Activated B cell treated with CpG ODN at 0.5 μM for 24 hours (primary cell): ENCODE data around the gene RSBN1. TPM values are rescaled to one million over a fixed set of nuclear protein-coding genes. Genes with fewer than 3 reads are reported as not detected.

ENCODE experiments used
- ATAC-seq: fragments of 200-7000 bp; cut with Tn5 transposase; one replicate; pipeline ENCODE4 v1.10.0; 2021; ENCODE audit warnings: low read depth, mild to moderate bottlenecking, moderate library complexity
- CTCF ChIA-PET: fragments of 350-600 bp; sonication (Branson Sonifier 250); formaldehyde crosslinking; loops from one replicate; lab custom pipeline; 2021; ENCODE audit warnings: antibody characterized with exemption; lab: Charles Lee
- POLR2A ChIA-PET: fragments of 350-600 bp; sonication (Branson Sonifier 250); formaldehyde crosslinking; loops from one replicate; lab custom pipeline; 2021; ENCODE audit warnings: antibody characterized with exemption; lab: Charles Lee
- DNase-seq: peaks from one replicate; pipeline ENCODE4 v3.0.0; 2022
- H3K27ac Mint-ChIP-seq: one replicate; pipeline ENCODE4 v1.8.0; 2020; ENCODE audit warnings: mixed read lengths
- H3K27me3 Mint-ChIP-seq: one replicate; pipeline ENCODE4 v1.8.0; 2021; ENCODE audit warnings: mixed read lengths
- H3K36me3 Mint-ChIP-seq: one replicate; pipeline ENCODE4 v1.8.0; 2021; ENCODE audit warnings: low read depth, mixed read lengths
- H3K4me1 Mint-ChIP-seq: one replicate; pipeline ENCODE4 v1.8.0; 2021; ENCODE audit warnings: mixed read lengths
- H3K4me3 Mint-ChIP-seq: one replicate; pipeline ENCODE4 v1.8.0; 2020; ENCODE audit warnings: mild to moderate bottlenecking, mixed read lengths
- H3K9me3 Mint-ChIP-seq: one replicate; pipeline ENCODE4 v1.8.0; 2020; ENCODE audit warnings: mixed read lengths
- CTCF ChIP-seq: fragments of 200-600 bp; IDR thresholded peaks from one replicate; pipeline ENCODE4 v1.8.0; 2022; ENCODE audit warnings: antibody characterized with exemption, mild to moderate bottlenecking
- intact Hi-C: fragments of 100-400 bp; cut with micrococcal nuclease; formaldehyde crosslinking; loops from one replicate; pipeline ENCODE4 v1.15.1; 2024
- total RNA-seq: library from RNA; stranded (reverse); gene quantifications from 2 replicates; pipeline ENCODE4 v1.2.3, GENCODE V29; 2022

RSBN1 gene
- total RNA-seq, 1 donor from 2014 or later, result 29.1 TPM

GRCh38 chr1:113793878-113794834, 18.1 kb downstream of the RSBN1 start:
- ChIA-PET CTCF (no interaction called here), POLR2A (no interaction called here)
- Mint-ChIP-seq H3K27me3 (no peaks in the 10 kb centered on the region), H3K36me3 (peaks cover 66% of the 10 kb centered on the region), H3K9me3 (no peaks in the 10 kb centered on the region), H3K4me1 (peaks cover 27% of the 10 kb centered on the region), H3K27ac (no peak overlapping the region), H3K4me3 (no peak overlapping the region)
- no peak for TF ChIP-seq CTCF
- no peak for ATAC-seq
- intact Hi-C loops, result loop anchor here (1.0 kb wide), 1 partner anchor 11 kb away; no protein-coding TSS in a partner anchor
- DNase-seq, result no peak

GRCh38 chr1:113792986-113793385, 19.3 kb downstream of the RSBN1 start:
- no peak overlapping the region for H3K4me3 Mint-ChIP-seq
- intact Hi-C loops, result loop anchor here (1.0 kb wide), 1 partner anchor 10 kb away; no protein-coding TSS in a partner anchor
- ATAC-seq, result no peak
- CTCF ChIA-PET, result no interaction called here
- no peaks in the 10 kb centered on the region for H3K9me3 Mint-ChIP-seq
- H3K27me3 Mint-ChIP-seq, result no peaks in the 10 kb centered on the region
- POLR2A ChIA-PET, result interaction anchor here (1.4 kb wide), 1 partner anchor 33 kb away, joined by 3 read pairs; the partner anchor contains the start of gene PHTF1
- peaks cover 73% of the 10 kb centered on the region for H3K36me3 Mint-ChIP-seq
- TF ChIP-seq CTCF, result no peak
- H3K27ac Mint-ChIP-seq, result no peak overlapping the region
- peaks cover 23% of the 10 kb centered on the region for H3K4me1 Mint-ChIP-seq
- no peak for DNase-seq

- TF ChIP-seq CTCF, result no peak
- Mint-ChIP-seq H3K9me3 (no peaks in the 10 kb centered on the region), H3K27ac (peak overlapping the region; percentile 4), H3K27me3 (no peaks in the 10 kb centered on the region), H3K4me3 (no peak overlapping the region), H3K4me1 (peaks cover 18% of the 10 kb centered on the region), H3K36me3 (peaks cover 68% of the 10 kb centered on the region)
- no peak for DNase-seq
- ATAC-seq, result no peak
- intact Hi-C loops, result no loop called here
- POLR2A ChIA-PET, result interaction anchor here (1.4 kb wide), 1 partner anchor 33 kb away, joined by 3 read pairs; the partner anchor contains the start of gene PHTF1
- CTCF ChIA-PET, result no interaction called here
These were observed 19.8 kb downstream of the RSBN1 start for GRCh38 chr1:113792471-113792870.

- no peak overlapping the region for H3K4me3 Mint-ChIP-seq
These were observed 23.5 kb downstream of the RSBN1 start for GRCh38 chr1:113788802-113789201.

More at GRCh38 chr1:113788802-113789201, 23.5 kb downstream of the RSBN1 start:
- H3K27ac Mint-ChIP-seq, result no peak overlapping the region
- ATAC-seq, result no peak
- intact Hi-C loops, result no loop called here
- H3K4me1 Mint-ChIP-seq, result peaks cover 18% of the 10 kb centered on the region
- no peak for TF ChIP-seq CTCF
- CTCF ChIA-PET, result no interaction called here
- H3K9me3 Mint-ChIP-seq, result no peaks in the 10 kb centered on the region
- DNase-seq, result no peak
- no peaks in the 10 kb centered on the region for H3K27me3 Mint-ChIP-seq
- H3K36me3 Mint-ChIP-seq, result peaks cover 43% of the 10 kb centered on the region
- POLR2A ChIA-PET, result interaction anchor here (0.6 kb wide), 1 partner anchor 44 kb away, joined by 8 read pairs; no protein-coding TSS in a partner anchor
